Activated naive CD4-positive, alpha-beta T cell treated with Interleukin-2 at 50 U/mL for 16 hours (primary cell): ENCODE data around the gene ATP1A4.

ENCODE experiments used
- DNase-seq: peaks from one replicate; pipeline ENCODE4 v3.0.0-alpha.2; 2020

The ATP1A4 gene

DNA sequence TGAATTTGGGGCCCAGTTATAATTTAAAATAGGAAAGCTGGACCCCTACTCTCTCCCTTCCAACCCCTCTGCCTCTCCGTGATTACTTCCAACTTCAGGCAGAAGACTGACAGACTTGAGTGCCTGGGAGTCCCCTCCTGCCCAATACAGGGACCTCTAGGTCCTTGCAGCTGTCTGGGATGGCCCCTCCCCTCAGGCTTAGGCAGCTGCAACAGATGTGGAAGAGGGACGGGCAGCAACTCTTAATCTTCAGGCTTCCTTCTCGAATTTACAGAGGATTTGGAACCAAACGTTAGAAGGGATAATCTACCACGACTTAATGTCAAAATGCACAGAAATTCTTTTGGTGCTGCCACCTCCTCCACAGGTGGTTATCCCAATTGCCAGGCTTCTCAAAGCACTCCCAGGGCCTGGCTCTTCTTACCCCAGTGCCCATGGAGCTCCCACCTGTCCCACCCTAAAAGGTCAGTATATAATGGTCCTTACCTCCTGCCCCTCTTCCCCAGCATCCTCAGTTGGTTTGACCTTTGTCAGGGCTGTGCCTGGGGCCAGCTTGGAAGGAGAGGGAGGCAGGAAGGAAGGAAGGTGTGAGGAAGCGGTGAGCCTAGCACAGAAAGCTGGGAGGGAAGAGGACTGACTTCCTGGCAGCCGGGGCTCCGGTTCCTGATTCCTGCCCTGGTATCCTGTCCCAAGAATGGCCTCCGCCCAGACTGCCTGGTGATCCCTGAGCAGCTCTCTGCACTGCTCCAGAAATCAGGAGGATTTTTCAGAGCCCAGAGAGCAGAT lies 56.6 kb downstream of the ATP1A4 start:
- DNase-seq, result no peak

DNA sequence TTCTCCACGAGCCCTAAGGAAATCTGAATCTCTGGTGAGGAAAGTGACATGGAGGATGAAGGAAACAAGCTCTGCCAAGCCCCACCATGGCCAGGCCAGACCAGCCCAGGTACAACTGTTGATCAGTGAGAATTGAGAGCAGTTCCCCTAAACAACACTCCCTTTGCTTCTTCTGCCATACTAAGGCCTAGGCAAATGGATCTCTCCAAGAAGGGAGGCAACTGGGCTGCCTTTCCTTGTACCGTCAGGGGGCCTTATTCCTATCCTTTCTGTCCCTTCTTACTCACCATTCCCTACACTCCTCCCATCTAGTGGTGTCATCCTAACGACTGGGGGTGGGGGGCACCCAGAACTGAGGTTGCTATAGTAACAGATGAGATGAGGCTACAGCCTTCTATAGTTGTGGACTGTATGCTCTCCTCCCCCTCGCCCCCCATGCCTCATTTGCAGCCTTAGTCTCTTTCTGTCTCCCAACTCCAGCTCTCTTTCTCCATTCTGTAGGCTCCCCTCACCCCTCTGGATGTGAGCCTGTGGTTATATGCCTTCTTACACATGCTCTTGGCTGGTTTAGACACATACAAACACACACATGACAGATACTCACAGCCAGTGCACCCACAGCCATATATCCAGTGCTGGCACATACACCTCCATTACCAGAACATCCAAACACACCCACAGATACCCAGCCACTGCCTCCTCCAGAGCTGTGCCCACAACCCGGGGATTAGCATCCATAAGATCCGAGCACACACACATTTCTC lies 57.3 kb downstream of the ATP1A4 start:
- no peak for DNase-seq

DNA sequence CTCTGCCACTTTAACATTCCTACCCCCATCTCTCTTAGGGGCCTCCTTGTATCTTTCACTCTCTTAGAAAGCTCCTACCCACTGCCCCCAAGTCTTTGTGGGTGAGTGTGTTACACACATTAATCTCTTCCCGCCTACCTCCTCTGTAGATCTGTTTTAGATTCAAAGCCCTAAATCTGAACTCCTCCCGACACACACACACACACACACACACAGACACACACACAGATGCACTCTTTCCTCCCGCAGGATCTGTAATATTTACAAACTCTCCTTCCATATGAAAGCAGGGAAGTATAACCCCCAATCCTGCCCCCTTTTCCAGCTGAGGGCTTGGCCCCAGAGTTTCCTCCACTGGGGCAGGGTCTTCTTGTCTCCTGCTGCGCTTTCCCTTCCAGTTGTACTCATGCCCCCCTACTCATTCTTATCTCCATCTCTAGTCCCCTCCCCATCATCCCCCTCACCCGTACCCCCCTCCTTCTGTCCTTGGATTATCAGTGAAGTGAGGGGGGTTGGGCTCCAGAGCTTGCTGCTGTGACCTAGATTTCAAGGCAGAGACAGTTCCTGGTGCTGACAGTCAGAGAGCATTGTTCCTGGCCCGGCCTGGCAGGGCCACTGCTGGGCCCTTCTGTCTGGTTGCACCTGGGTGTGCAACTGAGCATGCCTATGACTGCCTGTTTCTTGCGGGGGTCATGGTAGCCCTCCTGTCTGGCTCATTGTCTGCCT lies 58.1 kb downstream of the ATP1A4 start:
- no peak for DNase-seq

DNA sequence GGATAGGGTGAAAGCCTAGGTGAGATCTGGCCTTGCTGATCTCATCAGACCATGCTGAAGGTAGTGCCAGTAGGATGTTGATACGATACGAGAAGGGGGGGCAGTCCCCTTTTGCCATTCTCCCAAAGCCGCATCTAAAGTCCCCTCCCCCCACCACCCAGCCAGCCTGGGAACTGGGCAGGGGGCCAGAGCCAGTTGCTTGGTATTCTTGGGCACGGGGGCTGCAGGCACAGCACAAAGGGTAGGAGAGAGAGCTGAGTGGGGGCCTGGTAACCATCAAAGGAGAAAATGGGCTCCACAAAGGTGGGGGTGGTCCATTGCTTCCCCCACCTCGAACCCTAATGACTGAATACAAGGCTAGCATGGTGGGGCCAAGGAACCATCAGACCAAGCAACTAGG lies 59.2 kb downstream of the ATP1A4 start:
- no peak for DNase-seq

DNA sequence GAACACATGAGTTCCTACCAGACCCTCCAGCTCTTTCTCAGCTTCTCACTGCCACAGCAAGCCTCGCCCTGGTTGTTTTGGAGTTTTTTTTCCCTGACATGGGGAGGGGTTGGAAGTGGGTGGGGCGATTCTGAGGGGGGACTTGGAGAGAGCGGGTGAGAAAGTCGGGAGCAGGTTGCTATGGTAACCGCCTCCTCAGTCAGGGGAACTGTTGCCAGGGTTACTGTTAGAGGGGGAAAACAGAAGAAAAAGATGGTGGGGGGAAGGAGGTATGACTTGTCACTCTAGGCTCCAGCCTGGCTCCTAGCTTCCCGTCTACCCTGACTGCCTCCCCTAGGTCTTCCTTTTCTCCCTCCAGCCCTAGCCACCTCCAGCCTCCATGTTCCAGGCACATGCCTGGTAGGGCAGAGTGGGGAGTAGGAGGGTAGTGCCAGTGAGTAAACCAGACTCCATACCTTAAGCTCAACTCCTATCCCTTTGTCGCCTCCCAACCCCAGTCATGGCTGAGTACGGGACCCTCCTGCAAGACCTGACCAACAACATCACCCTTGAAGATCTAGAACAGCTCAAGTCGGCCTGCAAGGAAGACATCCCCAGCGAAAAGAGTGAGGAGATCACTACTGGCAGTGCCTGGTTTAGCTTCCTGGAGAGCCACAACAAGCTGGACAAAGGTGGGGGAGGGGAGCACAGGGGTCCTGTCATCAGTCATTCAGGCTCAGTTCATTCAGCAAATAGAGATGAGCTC lies 59.8 kb downstream of the ATP1A4 start:
- DNase-seq, result no peak

DNA sequence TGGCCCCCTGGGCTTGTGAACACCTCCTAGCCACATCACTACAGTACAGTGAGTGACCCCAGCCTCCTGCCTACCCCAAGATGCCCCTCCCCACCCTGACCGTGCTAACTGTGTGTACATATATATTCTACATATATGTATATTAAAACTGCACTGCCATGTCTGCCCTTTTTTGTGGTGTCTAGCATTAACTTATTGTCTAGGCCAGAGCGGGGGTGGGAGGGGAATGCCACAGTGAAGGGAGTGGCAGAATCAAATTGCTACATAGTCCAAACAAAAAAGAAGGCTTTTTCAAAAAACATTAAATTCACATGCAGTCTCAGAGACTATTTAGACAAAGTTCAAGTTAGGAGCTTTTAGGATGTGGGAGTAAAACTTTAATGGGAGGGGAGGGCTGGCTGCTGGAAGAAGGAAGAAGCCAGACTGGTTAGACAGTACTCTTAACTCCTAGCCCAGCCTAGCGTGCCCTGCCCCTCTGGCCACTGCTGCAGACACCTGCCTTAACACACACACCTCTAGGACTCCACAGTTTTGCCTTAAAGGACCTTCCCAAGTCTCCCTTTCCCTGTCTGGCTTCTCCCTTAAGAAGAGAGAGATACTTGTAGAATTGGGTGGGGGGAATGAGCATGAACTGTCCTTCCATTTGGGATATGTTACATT lies 63.2 kb downstream of the ATP1A4 start:
- DNase-seq, result no peak

DNA sequence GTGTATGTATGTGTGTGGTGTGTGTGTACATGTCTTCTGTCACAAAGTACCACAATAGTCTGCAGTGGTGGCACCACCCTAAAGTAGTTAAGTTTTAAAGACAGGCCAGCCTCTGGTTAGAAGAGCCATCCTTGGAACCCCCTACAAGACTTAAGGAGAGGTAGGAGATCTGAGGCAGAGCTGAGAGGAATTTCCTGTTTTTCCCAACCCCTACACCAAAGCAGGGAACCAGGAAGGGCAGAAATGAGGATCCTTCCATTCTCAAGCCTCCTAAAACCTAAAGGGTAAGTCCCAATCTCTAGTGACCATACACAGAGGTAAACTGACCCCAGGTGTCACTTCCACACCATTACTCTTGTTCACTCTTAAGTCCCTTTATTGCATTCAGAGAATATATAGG lies 64.9 kb downstream of the ATP1A4 start:
- DNase-seq, result no peak

DNA sequence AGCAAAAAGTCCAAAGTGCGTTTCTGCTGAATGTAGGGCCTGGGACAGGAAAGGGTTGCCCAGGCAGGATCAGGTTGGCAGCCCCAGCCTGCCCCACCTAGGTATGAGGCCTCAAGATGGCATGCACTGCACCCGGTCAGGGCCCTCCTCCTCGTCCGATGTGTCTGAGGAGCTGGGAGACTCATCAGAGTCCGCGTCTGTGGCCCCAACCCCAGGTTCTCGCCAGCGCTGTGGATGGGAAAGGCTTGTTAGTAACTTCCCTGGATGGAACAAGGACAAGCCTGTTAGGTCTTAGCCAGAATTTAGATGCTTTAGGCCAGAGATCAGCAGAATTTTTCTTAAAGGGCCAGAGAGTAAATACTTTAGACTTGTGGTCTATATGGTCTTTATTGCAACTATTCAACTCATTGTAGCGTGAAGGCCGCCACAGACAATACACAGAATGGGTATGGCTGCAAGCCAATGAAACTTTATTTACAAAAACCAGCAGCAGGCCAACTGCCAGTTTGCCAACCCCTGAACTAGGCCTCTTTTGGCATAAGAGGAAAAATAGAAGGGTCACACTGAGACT lies 66.2 kb downstream of the ATP1A4 start:
- no peak for DNase-seq

DNA sequence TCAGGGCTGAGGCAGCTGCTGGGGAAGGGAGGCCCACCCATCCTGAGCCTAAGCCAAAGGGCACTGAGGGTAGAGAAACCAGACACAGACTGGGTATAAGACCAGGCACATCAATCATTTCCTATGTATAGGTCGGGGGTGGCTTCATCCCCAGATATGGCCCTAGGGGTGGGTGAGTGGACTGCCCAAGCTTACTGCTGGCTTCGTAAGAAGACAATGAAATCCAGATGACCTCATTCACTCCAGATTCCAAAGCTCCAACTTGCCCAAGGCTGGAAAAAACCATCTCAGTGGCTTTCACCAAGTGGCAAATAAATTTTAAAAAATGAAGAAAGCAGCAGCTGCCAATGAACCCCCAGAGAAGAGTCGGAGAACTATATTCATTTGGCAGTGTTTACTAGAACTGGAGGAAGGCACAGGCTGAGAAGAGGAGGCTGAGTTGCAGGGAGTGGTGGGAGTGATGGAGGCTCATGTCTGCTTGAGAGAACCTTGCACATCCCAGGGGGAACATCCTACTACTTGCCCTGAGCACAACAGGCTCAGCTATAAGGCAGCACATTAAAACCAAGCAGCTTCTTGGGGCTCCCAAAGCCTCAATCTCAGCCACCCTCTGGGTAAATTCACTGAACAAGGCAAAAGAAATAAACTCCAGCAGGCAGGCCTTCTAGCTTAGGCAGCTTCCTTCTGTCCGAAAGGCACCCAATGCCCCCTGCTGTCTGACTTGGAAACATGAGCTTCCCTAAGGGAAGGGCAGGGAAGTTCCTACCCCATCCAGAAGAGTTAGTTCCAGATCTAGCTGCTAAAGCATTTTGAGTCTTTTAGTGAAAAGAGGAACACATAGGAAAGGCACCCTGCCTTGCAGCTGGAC lies 67.9 kb downstream of the ATP1A4 start:
- no peak for DNase-seq

DNA sequence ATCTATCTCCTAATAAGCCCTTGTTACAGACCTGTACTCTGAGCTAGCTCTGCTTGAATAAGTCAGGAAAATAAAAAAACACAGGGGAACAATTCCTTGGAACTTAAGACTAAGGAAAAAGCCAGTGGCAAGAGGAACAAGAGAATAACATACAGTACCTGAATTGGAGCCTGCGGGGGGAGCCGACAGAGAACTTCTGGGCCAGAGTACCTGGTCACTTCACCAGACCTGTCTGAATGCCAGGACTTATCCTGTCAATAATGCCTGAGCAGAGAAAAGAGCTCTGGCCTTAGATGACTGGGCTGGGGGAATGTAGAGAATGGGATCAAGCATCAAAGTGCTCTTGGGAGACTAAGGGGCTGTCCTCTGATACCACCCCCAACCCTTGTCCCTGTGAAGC lies 68.9 kb downstream of the ATP1A4 start:
- no peak for DNase-seq

DNA sequence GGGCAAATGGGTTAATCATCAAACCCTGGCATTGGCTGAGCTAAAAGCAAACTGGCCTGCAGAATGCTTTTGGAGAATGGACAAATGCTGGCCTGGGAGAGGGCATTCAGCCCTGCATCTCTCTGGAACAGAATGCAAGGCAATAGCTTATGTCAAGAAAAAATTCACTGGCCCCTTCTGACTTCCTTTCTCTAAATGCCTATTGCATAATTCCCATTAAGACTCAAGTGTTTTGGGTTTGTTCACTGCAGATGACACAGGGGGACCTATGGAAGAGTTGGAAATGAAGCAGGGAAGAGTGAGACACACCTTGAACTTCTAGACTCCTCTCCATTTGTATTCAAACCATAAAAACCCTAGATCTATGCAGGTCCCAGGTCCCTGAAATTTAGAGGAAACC lies 69.7 kb downstream of the ATP1A4 start:
- DNase-seq, result no peak

DNA sequence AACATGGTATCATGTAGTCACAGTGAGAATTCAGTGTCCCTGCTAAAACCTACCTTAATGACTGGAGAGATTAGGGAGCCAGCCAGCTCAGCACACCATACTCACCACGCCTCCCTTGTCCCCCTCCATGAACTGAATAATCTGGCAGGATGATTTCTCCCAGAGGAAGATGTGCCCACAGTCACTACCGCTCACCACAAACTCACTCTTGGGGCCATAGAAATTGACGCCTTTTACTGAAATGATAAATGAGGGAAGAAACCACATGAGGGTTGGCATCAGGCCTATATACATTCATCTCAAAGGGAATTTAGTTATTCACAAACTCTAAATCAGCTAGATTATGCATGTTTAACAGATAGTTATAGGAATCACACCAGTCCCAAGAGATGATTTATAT lies 71.1 kb downstream of the ATP1A4 start:
- no peak for DNase-seq

DNA sequence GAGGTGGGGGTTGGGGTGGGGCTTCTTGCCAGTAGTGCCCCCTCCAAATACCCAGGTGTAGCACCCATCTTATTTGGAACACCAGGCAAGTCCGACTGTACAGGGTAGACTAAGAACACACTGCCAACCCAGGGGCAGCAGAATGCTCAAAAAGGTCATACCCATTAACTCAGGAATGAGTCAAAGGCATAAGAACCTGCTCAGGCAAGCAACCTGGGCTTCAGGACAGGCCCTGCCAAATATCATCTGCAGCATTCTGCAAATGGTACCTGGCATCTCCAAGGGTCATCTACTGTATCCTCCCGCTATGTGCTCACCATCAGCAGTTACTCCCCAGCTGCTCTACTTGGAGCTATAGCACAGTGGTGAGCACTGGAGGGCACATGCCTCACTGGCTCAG lies 73.2 kb downstream of the ATP1A4 start:
- DNase-seq, result no peak

DNA sequence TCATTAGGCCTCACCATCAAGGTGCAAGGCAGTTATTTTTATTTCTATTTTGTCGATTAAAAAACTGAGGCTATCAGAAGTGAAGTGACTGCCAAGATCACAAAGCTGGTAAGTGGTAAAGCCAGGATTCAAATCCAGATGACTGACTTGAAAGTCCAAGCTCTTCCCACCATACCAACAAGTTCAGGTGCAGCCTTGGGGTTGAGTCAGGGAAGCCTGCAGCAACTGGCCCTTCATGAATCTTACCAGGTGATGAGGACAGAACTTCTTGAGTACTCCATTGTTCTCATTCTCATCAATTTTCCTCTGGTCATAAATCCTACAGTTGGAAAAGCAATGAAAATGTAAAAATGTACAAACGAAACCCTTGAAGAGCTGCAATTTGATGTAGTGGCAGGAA lies 73.9 kb downstream of the ATP1A4 start:
- DNase-seq, result no peak

DNA sequence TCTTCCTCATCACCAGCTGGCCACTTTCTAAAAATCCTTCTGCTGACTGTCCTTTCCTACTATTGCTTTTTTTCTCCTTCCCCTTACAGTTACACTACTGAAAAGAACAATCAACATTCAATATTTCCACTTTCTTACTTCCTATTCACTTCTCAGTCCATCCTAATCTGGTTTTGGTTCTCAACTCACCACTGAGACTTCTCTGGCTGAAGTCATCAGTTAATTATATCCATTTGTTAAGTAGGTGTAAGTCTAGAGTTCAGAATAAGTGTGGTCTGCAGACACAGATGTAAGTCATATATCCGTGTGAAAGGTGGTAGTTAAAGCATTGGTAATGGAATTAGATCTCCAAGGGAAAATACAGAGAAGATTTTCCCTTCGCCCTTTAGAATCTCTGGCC lies 75.2 kb downstream of the ATP1A4 start:
- no peak for DNase-seq

DNA sequence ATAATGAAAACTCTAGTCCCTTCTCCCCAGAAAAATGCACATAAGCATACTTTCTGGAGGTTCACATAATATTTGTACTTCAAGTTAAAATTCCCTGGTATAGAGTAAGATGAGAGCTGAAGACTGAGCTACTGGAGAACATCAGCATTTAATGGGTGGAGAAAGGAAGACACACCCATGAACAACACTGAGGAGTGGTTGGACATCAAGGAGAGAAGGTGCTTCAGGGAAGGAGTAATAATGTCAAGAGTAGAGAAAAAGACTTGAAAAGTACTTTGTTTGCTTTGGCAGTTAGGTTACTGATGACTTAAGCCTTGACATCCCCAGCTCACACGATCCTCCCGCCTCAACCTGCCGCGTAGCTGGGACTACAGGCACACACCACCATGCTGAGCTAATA lies 75.6 kb downstream of the ATP1A4 start:
- DNase-seq, result no peak

DNA sequence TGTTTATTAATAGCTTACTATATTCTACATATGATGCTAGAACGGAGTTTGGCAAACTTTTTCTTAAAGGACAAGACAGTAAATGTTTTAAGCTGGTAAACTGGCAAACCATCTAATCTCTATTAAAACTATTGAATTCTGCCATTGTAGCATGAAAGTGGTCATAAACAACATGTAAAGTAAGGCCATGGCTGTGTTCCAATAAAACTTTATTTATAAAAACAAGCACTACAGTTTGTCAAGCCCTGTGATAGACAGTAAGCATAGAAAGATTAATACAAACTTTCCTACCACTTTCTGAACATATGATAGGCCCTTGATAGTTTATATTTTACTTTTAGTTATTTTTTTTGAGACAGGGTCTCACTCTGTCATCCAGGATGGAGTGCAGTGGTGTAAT lies 76.2 kb downstream of the ATP1A4 start:
- DNase-seq, result no peak

DNA sequence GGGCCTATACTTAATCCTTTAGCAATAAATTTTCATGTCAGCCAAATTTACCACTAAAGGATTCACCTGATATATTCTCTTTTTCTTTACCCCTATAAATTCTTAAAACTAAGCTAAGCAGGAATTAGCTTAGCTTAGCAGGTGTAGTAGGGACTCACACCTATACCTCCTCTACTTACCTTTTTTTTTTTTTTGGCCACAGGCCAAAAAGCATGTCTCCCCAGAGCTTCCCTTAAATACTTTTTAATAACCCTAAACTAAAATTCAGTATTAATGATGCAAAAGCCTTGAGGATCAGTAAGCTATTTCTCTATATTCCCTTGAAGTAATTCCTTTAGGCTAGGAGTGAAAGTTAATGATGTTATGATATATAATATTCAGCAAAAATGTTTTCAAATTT lies 77.0 kb downstream of the ATP1A4 start:
- no peak for DNase-seq

DNA sequence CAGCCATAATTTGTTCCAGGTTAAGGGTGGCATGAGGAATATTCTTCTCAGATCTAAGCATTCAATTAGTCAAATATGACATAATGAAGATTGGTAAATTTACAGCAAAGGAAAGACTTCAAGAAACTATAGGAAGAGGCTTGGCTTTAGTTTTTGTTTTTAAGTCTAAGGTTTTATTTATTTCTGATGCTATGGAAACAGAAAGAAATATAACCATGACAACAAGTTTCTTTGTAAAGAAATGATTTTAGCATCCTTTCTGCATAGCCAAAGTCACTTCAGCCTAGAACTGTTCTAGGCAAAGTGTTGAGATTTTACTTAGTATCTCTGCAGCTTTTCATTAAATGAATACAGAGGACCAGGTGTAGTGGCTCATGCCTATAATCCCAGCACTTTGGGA lies 81.5 kb downstream of the ATP1A4 start:
- DNase-seq, result no peak
